Measurements from ENCODE around the gene ZBTB16.

The ZBTB16 gene

DNA sequence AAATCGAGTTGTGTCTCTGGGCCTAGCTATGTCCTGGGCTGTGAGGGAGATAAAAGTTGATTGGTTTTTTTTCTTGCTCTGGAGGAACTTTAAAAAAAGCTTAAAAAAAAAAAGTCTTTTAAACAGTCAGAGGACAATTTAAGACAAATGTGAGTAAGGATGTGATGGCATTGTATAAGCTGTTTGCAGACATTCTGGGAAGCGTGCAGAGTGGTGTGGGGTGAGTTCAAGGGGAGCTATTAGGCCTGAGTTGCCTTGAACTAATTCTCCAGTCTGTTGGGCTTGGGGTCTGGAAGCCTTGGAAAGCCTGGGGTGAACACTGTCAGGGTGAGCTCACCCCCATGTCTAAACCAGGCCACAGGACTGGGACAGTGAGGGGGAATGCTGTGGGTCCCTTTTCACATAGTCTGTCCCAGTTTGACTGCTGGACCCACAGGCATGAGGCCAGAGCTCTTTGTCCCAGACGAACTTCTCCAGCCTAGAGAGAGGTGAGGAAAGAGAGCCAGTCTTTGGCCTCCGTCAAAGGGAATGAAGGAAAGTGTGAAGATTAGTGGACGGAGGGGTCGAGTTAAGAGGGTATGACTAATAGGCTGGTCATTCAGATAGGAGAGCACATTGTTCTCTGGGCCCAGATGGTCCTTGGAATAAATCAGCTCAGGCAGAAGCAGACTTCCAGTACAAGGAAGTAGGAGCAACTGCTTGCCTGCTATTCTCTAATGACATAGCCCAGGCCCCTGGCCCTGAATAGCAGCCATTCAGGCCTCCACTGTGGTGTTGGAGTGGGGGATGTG, 160.2 kb downstream of the ZBTB16 start:
- DNase-seq = no peak

DNA sequence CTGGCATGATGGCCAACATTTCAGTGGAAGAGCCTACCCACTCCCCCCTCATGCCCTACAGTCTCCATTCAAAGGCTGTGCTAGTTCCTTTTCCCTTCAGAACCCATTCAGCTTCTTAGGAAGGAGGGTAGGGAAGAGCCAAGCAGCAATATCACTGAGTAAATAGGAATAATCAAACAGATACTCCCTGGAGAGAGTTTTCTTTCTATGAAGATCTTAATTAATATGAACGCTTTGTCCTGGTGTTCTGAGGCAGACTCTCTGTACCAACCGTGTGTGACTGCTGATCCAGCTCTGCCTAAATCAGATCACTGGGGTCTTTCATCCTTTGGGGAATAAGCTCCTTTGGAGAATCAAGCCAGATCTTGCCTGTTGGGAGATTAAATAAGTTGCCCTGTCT, 161.5 kb downstream of the ZBTB16 start:
- no peak for DNase-seq

DNA sequence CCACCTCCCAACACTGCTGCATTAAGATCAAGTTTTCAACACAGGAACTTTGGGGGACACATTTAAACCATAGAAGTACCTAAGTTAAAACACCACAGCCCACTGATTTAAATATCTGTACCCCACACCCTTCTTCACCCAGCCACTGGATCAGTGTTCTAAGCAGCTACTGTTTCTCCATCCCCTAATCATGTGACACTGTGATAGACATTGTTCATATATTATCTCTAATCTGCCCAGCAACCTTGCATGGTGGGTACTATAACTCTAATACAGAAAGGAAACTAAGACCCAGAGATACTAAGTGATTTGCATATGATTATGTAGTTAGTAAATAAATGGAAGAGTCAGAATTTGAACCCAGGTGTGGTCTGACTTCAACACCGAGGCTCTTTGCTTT, 166.2 kb downstream of the ZBTB16 start:
- no peak for DNase-seq

DNA sequence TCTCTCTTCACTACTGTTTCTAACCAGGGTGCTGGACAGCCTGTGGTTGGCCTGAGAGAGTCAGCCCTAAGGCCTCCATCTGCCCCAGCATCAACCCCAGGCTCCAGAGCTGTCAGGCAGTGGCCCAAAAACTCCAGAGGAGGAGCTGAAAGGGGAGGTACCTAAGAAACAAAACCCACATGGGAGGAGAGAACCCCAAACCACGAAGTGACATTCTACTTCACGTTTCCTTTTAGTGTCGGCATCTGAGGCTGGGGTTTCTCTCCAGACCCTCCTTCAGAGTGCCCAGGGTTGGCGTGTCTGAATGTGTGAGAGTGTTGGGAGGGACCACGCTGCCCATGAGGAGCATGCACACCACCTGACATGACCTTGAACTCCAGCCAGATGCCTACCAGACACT, 166.8 kb downstream of the ZBTB16 start:
- no peak for DNase-seq

DNA sequence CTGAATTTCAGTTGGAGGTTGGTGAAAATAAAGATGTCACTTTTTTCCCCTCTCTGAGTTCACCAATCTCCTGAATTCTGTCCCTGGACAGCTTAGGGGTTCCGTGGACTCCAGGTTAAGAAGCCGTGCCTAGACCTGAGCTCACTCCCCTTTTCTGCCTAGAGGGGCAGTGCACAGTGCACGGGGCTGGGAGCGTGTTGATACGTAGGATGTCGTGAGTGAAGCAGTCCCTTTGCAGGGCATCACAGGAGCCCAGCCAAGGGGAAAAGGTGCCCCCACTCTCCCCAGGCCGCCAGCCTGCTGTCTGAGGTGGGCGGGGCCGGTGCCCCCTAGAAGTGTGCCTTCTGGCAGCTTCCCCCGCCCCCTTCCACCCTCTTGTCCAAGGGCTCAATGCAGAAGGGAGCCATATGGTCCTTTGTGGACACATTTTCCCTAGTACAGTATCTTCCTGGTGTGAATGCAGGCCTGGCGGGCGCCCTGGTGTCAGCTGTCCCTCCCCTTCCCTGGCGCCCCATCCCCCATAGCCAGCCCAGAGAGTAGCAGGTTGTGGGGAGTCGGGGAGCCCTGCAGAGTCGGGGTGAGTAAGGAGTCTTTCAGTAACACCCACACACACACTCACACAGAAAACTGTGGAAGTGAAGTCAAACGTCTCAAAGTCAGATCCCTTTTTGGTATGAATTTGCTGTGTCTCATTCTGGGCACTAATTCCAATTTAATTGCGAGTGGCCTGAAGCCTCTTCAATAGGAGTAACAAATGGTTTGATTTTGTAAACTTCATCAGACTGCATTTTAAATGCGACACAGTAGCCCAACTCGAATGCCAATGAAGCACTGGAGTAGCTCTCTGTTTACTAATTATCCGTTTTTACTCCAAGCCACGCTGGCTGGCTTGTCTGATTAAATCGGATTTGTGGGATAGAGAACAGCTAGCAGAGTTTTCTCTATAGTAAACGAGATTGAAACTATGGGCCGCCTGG, 169.2 kb downstream of the ZBTB16 start:
- no peak for DNase-seq

DNA sequence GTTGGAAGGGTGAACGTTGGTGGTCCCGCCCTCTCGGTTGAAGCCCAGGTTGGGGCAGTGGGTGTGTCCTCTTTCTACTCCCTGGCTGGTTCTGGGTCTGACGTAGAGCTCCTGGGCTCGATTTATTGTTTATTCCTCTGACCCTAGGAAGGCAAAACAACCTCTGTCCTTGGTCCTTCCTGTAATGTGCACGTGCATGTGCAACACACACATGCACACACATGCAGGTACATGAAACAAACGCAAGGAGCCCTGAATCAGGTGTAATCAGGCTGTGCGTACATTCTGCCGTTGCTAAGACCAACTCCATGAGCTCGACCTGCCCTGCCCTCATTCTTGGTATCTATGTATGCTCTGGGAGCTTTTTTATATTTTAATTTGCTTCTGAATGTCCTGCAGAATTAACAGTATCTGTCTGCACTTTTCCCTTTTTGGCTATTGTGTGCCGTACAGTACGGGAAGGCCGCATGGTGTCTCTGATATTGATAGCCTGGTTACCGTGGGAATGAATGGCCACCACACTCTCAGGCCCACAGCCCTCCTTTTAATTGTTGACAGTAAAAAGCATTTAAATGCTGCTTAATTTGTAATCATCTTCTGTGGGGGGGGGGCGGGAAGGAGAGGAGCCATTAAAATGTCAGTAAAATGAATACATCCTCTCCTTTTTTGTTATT, 170.7 kb downstream of the ZBTB16 start:
- no peak for DNase-seq

DNA sequence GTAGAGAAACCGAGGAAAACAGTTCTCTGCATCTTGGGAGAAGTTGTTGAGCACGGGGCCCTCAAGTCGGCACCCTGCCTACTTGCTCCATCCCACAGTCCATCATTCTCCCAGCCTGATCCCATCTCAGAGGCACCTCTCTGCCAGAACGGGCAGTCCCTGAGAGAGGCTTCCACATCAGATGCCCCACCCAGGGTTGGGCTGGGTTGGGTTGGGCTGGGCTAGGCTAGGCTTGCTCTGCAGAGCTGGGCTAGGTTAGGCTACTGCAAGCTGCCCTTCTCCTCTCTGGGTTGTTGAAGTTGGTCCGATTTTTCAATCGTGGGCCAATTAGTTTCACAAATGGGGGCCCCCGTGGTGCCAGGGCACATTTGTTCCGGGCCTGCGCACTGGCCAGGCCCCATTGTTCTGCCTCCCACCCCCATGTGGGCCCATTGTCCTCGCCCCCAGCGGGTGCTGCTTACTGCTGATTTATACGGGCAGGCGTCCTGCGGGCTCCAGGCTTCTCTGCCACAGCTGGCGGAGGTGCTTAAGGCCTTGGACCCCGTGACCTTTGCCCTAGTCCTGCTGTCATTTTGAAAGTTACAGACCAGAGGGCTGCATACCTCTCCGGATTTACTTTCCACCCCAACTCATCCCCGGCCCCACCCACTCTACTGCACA, 173.0 kb downstream of the ZBTB16 start:
- no peak for DNase-seq

DNA sequence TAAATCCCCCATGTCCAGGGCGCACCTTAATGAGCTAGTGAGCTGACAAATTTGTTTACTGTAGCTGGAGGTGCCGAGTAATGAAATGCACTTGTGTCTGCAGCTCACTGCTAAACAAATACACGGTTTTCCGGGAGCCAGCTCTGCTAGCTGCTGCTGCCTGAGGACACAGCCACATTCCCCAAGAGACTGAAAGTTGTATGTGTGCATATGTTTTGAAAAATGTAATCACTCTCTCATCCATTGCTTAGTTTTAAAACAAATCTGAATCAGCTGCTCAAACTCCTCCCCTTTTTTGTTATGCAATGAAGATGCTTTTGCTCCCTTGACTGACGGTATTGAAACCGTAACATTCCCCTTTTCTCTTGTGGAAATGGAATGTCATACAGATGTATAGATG, 174.2 kb downstream of the ZBTB16 start:
- DNase-seq = peak; percentile 4

DNA sequence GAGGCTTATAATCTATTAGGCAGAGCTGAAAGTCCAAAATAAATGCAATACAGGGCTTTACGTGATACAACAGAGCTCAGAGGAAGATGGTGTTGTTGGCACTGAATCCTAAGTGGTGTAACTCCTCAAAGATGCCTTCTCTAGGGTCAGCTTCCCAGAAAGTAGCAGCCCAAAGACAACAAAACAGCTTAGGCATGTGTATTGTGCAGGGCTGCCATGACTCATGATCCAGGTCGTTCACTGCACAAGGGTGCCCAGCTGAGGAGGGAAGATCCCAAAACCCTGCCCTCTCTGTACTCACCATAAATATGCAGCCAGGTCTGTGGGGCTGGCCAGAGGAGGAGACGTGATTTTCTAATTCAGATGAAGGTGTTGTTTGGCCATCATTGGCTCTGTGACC, 177.3 kb downstream of the ZBTB16 start:
- DNase-seq = no peak

DNA sequence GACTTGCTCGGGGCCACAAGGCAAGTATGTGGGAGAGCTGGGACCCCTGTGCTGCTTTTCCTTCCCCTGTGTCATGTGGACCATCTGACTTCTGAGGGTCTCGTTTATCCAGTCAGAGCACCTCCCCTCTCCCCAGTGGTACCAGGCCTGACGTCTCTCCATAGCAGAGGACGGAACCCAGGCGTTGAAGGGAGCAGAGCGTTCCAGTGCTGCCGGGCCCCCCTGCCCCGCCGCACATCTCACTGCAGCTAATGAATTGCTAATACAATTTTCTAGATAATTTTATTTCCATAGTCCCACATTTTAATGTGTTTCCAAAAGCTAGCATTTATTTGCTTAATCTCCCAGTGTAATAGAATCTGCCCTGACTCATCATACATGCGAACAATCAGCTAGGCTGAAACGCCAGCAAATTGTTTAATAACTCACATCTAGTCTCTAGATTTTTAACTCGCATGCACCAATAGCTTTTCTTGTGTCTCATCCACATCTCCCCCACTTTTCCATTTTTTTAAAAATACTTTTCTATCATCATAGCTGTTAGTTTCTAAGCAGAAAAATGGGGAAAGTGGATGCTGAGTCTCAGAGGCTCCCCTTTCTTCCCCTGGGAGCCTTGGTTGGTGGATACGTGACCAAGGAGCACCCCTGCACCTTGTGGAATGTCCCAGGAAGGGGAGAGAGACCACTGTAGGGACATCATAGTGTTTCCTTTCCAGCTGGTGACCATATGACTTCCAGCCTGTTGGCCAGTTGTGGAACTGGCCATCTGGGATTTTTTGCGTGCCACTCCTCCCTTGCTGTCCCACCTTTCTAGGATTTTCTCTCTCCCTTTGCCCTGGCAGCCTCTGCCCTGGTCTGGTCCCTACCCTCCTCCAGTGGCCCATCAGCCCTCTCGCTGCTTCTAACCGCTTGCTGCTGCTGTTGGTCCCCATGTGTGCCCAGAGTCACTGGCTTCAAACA, 178.1 kb downstream of the ZBTB16 start:
- no peak for DNase-seq

DNA sequence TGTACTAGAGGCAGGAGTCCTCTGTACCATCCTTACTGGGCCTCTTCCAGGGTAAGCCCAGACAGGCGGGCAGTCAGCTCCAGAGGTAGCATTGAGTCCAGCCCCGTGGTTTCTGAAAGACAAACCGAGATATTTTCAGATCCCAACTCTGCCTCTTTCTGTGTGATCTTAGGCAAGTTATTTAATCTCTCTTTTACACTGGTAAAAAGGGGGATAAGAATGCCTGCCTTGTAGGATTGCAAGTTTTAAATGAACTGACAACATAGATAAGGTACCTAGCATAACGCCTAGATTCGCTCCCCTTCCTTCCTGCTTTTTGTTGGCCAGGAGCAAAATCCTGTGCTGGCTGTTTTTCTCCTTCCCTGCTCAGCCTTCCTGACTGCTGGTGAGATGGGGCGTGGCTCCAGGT, 180.2 kb downstream of the ZBTB16 start:
- DNase-seq = no peak

DNA sequence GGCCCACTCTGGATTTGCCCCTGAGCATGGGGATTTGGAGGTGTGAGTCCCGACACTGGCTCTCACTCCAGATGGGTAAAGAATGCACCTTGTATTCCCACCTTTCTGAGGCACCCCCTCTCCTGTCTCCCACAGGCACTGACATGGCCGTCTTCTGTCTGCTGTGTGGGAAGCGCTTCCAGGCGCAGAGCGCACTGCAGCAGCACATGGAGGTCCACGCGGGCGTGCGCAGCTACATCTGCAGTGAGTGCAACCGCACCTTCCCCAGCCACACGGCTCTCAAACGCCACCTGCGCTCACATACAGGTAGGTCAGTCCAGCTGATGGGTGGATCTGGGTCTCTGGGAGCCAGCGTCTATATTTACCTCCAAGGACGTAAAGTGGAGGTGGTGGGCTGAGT, 182.5 kb downstream of the ZBTB16 start:
- DNase-seq = no peak

DNA sequence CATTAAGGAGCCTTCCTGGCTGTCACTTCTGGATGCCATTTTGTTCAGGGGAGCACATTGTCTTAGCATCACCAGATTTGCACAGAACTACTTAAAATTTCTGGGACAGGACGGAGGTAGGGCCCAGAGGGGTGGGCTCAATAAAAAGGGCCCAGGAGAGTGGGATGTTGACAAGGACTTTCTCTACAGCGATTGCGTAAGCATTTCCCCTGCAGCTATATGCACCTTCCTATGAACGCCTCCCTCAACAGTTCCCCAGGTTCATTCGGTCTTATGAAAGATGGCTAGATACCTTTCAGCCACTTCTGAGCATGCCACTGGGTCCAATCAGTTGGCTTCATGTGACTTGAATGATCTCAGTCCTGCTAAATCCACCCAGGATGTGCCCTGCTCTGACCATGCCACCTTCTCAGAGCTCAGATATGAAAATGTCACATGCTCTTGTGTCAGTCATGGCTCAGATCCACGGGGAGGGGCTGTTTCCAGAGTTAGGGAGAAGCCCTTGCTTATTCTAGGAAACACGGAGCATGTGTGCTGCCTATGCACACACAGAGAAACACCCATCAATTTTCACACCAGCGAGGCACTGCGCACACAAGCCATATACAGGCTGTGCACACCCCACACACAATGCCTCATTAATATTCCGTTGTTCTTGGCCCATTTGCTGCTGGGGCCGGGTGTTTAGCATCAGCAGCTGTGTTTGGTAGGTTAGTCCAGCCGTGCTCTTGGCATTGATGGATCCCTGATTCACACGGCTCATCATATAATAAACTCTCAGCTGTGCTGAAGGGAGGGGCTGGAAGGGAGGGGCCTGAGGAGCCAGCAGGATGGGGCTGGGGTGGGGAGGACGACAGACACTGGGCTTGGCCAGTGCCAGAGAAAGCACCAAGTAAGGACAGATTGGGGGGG, 184.2 kb downstream of the ZBTB16 start:
- no peak for DNase-seq

DNA sequence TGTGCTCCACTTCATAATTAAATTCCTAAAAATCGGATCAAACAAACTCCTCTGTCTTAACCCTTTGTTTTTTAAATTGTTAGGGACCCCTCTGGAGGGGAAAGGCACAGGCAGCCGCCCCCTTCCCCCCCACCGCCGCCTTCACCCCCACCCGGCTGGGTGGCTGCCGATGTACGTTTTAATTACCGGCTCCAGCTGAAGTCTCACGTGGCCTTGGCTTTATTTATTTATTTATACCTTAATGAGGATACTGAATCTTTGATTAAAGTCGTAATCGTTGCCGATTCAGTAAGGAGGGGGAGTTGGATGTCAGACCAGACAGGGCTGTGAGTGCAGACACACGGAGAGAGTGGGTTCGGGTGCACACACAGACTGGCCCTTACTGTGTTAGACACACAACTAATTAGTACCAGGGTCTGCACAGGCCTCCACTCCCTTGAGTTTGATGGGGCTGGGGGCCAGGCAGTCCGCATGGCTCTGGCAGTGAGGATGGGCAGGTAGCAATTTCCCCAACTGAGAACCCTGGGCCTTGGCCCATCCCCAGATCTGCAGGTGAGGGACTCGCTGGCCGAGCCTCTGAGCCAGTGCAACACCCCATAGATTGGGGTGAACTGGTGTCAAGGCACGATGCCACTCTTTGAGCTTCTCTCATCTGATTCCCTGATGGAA, 185.3 kb downstream of the ZBTB16 start:
- no peak for DNase-seq

DNA sequence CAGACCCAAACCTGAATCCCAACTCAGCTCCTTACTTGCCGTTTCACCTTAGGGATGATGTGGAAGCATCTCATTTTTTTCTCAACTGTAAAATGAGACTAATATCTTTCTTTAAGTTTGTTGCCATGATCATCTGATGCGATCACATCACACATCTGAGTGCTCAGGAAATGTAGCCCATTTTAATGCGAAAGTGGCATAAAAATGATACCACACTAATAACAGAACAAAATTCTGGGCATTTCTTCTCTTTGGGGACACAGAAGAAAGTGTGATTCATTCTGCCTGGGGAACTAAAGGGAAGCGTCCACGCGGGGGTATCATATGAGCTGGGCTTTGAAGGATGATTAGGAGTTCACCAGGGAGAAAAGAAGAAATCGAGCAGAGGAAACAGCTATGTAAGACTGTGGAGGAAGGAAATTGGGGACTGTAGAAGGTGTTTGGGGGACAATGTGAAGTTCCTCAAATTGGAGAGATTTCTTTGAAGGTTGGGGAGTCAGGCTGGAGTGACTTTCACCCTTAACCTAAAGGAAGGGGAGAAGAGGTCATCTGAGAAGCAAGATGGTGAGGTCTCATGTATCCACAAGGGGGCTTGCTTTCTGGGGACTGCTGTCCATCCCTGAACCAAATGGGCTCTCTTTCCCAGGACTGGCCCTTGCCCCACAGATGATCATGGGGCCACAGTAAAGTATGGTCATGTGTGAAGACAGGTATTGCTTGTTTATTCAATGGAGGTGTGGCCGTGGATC, 187.0 kb downstream of the ZBTB16 start:
- no peak for DNase-seq

DNA sequence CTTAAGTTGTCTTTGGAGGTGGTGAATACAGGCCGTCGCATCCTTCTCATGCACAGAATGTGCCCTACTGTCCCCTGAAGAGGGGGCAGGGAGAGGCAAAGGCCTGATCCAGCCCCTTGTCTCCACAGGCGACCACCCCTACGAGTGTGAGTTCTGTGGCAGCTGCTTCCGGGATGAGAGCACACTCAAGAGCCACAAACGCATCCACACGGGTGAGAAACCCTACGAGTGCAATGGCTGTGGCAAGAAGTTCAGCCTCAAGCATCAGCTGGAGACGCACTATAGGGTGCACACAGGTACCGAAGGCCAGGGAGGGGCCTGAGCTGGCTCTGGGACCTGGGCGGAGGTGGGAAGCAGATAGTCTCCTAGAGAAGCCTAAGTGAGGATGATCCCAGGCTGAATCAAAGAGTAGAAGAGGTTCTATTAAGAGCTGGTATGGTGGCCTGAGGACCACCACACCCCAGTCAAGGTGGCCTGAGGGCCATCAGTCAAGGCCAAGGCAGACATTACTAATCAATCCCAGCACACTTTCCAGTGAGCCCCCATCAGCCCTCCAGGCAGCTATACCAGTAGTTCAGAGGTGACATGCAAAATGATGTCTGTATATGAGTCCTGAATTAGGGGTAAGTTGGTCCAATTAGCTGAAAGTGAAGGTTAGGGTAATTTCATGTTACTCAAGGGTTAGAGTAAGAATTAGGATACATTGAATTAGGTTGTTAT, 187.7 kb downstream of the ZBTB16 start:
- DNase-seq = no peak

DNA sequence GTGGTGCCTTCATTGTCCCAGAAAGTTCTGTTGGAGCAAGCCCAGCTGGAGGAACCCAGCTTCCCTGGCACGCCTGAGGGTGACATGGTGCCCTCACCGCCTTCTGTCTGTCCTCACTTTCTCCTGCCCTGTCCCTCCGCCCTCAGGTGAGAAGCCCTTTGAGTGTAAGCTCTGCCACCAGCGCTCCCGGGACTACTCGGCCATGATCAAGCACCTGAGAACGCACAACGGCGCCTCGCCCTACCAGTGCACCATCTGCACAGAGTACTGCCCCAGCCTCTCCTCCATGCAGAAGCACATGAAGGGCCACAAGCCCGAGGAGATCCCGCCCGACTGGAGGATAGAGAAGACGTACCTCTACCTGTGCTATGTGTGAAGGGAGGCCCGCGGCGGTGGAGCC, 190.7 kb downstream of the ZBTB16 start:
- no peak for DNase-seq

DNA sequence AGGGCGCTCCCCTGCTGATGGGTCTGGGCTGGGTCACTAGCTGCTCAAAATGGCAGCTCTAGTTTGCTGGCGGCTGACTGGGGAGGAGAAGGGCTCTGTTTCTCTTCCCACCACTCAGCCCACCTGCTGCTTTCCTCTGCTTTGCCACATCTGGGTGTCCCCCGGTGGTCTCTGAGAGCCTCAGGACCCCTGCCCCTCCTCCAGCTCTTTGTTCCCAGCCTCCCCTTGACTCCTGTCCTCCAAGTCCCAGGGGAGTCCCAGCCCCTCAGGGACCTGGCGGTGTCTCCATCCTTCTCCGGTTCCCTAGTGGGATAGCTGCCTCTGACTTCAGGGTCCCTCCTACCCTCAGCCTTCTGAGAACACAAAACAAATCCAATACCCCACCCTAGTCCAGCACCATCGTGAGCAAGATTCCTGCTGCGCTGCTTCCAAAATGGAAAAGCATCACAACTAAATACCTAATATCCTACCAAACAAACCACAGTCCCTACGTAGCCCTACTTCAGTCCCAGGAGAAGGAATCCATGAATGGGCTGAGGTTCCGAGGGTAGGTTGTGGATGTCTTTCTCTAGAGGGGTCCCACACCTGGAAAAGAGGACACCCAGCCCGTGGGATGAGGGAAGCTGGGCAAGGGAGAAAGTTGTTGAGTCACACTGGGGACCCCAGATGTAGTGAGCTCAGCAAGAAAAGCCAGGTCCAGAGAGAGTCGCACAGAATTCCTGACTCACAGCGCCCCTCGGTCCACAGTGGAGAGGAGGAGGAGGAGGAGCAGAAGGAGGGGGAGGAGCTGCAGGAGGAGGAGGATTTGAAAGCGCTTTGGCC, 191.7 kb downstream of the ZBTB16 start:
- DNase-seq = no peak

Data from NCI-H2107 (cell line).